SW480 (cell line): ENCODE measurements around the gene A2M.
A peak's percentile ranks its signal among the peaks of the same experiment; 100 is the strongest.

Source experiments
- DNase-seq: peaks from one replicate; pipeline ENCODE4 v3.0.0-alpha.2; 2016; ENCODE audit warnings: low spot score

Gene A2M

DNA sequence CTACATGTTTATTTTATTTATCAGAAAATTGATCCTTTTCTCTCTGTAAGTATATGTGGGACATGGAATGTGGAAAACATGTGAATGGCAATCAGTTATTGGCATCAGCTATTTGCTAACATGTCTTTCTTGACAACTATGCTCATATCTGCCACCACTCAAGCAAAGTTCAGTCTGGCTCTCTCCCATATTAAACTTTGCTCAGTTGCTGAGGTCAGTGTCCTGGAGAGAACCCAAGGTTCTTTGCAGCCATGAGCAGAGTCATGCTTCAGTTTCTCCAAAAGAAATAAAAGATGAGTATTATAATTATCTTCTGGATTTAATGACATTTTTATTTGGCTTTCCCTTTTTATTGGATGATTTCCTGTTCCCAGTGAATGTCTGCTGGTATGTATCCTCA lies 42.6 kb downstream of the A2M start:
- no peak for DNase-seq

DNA sequence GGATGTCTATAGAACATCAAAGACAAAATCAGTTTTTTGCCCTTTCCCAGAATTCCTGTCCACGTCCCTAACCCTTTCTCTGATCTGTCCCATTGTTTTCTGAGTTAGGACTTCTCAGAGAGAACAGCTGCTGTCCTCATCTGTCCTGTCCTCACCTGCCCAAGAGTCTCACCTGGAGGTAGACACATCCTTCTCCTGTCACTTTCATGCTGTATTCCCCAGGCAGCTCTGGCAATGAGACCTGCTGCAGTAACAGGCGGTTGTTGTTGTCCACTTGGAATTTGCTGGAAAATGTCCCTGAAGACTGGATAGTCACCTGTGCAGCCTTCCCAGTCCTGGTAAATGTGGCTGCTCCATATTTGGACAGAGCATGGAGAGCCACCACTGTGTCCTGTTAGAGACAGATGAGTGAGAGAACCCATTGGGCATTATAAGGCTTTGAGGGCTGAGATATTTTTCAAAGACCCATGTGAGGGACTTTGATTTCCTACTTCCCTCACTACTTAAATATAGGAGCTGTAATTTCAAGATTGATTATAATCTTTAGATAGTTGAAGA lies 43.2 kb downstream of the A2M start:
- DNase-seq, result no peak

DNA sequence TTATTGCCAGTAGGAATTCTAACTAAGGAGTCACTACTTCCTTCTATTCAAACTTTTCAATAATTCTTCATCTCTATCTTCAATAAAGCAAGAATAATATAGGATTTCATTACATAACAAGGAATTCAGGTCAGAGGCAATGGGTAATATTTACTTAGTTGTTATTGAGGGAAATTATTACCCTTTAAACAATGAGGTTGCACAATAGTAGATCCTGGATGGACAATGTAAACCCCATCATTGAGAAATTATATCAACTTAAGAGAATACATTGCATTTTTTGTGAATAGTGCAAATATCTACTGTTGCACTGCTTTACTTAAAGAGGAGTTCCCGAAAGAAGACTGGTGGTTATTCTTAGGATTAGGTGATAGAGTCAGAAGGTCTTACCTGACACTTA lies 43.8 kb downstream of the A2M start:
- DNase-seq, result no peak

DNA sequence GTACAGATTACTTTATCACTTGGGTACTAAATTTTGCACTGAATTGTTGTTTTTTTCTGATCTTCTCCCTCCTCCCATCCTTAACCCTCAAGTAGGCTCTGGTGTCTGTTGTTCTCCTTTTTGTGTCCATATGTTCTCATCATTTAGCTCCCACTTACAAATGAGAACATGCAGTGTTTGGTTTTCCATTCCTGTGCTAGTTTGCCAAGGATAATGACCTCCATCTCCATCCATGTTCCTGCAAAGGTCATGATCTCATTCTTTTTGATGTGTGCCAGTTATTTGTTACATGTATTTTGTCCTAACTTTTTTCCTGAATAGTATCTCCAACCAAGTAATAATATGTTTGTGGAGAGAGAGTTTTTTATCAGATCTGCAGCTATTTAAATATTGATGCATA lies 44.2 kb downstream of the A2M start:
- no peak for DNase-seq

DNA sequence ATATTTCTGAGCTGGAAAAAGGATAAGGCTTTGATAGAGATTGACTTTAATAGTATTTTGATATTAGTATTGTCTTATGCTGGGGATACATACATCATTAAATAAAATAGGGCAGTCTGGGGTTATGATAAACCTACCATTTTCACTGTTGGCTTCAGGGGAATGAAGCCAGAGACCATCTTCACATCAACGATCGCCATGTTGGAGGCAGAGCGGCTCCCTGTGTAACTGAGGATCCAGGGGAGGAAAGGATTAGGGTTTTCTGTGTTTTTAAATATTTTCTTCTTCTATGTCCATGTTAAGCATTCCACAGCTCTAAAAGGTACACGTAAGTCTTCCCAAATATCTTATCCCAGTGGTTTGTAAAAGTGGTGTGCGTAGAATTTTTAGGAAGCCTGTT lies 45.4 kb downstream of the A2M start:
- no peak for DNase-seq

DNA sequence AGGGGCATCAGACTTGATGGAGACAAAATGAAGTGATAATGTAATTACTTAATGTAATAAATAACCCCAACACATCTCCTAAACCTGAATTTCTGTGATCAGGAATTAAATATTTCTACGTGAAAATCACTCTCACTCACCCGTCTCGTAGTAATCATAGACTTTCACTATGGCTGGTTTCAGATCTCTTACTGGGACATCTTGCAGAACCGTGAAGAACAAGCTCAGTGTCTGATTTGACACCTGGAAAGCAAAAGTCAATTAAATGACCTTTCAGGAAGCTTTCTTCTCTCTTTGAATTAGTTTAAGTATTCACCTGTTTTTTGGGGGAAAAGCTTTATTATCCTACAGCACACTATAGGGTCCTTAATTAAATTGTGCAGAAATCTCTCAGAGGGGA lies 47.1 kb downstream of the A2M start:
- no peak for DNase-seq

DNA sequence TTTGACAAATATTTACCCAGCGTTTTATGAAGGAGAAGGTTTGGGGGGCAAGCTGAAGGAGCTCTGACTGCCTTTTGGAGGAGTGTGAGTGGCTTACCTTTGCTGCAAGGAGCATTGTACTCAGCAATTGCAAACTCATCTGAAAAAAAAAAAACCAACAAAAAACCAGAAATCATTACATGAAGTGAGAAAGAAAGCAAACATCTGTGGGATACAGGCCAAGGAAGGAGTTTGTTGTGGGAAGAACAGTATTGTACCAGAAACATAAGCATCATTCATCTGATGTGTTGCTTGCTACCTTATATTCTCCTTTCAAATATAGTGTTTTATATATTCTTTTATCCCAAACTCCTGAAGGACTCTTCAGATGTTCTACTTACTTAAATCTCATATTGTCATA lies 47.6 kb downstream of the A2M start:
- no peak for DNase-seq

DNA sequence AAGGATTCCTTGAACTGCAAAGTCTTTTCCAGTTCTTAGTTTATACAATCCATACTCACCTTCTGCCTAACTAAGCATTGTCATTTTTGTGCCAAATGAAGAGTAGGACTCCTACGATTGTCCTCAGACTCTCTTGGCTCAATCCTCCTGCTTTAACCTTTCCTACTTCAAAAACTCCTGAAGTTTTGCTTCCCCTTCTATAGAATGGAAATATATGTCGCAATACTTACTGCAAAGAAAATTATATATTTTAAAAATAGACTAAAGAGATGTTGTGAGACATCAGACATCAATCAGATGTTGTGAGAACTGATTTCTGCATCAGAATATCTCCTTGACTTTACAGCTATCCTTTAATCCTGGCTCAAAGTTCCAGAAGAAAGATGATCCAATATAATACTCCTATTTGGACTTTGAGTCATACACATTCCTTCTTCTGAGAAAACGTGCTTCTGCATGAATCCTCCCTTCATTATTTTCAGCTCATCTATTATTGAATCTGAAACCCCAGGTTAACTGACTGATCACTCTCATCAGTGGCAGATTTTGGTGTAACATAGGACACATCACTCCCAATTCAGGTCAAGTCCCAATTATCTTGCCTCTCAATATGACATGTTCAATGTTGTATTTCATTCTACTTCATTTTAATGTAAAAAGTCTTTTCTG lies 48.8 kb downstream of the A2M start:
- no peak for DNase-seq

DNA sequence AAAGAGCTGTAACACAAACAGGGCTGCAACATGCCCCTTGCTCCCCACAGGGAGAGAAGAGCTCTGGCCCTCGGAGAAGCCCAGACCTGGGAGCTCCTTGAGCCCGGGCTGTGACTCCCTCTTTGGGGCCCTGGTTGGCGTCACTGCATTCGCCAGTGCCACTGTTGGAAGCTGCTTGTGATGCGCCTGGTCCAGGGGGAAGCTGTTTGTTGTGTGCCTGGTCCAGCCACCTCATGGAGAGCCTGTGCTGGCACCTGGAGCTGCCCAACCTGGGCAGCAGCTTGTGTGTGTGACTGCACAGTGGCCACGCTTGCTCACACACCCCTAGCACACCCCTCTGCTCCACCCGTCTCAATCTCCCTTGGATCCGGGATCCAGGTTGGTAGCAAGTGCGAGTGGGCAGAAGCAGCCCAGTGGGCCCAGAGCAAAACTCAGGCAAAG lies 49.5 kb downstream of the A2M start:
- no peak for DNase-seq

DNA sequence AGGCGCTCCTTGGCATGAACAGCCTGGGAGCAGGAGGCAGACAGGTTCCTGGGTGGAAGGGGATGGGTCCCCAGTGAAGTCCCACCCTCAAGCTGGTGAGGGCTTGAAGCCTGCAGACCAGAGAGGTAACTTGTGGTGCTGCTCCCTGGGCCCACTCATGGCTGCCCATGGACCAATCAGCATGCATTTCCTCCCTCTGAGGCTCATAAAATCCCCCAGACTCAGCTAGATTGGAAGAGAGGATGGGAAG lies 50.2 kb downstream of the A2M start:
- no peak for DNase-seq

DNA sequence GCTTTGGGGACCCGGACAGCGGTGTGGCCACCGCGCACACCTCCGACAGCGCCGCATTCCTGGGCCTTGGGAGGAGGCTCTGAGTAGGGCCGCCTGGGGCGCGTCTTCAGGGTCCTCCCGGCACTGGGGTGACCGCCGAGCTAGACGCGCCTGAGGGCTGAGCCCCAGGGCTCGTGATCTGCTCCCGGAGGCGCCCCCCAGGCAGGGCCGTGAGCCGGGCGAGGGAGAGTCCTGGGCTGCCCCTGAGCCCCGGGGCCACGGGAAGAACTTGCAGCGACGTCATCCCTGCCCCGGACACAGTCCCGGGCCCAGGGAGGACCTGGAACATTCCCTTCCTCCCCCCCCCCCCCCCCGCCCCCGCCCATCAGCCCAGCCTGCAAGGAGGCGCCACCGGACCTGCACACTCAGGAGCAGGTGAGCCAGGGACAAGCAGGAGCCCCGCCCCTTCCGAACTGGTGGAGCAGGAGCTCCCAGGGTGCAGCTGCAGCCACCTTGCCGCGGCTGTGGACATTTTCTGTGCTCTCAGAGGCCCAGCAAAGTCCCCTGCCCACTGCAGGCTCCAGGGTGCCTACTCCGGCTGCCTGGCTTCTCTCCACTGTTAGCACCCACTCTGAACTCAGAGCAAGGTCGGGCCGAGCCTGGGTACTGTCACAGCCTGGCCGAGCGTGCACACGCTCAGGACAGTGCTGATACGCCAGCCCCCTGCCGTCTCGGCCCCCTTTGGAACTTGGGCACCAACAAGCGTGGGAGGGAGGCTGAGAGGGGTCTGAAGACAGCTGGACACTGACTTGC lies 50.7 kb downstream of the A2M start:
- peak; percentile 94 for DNase-seq

DNA sequence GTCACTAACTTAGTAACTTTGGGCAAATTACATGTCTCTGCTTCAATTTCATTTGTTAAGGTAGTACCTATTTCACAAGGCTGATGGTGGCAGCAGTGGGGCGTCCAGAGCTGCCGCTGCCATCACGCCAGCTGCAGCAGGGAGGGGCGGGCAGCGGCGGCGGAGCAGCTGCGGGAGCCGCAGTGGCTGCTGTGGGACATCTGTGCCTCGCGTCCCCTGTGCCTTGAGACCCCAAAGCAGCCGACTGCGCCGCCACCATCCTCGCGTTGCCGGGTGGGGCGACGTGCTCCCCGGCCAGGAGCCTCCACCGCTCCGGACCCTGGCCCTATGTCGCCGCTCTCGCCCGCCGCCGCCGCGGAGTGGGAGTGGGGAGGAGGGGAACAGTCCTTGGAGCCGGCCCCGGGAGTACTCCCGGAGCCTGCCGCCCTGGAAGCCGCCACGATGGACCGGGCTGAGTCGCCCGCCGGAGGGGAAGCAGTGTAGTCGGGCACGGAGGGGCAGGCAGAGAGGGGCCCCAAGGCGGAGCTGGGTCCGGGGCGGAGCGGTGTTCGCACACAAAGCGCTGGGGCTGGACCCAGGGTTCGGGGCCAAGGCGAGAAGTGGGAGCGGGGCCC lies 51.4 kb downstream of the A2M start:
- peak; percentile 90 for DNase-seq

DNA sequence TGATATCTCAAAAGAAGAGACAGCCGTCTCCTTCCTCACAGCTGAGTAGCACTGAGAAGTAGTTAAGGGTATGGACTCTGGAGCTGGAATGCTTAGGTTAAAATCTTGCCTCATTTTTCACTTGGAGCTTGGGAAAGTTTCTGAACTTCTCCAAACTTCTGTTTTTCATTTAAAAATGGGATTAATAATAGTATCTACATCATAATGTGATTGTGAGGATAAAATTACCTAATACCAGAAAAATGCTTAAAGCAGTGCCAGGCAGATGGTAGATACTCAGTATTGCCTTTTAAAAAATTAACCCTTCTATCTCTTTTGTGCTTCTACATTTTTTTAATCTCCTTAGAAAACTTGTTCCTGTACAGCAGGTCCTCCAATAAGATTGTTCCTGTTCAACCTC lies 63.1 kb downstream of the A2M start:
- no peak for DNase-seq

DNA sequence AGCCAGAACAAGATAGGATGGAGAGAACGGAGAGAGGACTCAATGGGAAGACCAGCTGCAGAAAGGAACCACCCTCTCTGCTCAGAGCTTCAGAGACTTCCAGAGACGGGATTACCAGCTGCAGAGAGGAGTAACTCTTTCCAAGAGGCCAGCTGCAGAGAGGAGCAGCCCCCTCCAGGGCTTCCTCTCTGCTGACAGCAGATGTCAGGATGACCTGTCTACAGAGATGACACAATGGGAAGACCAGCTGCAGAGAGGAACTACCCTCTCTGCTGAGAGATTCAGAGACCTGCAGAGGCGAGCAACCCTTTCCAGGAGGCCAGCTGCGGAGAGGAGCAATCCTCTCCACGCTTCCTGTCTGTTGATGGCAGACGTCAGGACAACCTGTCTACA lies 64.6 kb downstream of the A2M start:
- DNase-seq, result no peak

DNA sequence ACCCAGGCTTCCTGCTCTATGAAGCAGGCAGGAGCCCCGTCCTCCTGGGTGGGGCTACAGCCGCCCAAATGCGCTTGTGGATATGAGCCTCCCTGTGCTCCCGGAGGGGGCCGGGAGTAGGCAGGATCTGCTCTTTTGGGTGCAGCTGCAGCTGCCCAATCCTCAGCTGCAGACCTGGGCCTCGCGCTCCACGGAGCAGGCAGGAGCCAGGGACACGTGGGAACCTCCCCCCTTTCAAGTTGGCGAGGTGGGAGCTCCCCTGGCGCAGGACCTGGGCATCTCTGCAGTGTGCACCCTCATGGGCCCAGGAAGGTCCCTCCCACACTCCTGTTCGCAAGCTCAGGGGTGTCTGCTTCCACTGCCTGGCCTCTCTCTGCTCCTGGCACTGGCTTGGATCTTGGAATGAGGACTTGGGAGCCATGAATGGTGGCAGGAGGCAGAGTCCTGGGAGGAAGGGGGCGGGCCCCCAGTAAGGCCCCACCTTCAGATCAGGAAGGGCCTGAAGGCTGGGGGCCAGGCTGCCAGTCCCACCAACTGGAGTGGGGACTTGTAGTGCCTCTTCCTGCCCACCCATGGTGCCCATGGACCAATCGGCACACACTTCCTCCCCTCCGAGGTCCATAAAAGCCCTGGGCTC lies 65.1 kb downstream of the A2M start:
- no peak for DNase-seq

DNA sequence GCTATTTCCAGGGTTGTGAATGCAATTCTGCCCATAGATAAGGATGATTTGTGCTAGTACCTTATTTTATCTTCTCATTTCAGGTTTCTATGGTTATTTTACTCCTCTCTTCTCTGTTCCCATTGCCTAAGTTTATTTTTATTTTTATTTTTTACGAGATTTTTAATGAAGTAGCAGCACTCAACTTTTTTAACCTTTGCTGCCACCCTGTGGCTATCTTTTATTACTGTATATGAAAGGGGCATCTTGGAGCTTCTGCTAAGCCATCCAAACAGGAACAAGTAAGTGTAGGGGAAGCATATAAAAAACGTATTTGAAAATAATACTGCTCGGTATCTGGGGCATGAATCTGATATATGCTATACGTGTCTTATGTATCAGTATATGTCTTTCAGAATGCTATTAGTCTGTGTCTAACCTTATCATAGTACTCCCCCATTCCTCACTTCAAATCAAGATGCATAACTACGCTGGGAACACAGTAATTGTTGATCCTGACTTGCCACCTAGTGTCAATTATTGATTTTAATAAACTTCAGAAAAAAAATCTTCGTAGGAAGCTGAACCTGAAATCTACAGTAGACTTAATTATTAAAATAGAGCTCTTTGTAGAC lies 66.1 kb downstream of the A2M start:
- DNase-seq, result peak; percentile 71

DNA sequence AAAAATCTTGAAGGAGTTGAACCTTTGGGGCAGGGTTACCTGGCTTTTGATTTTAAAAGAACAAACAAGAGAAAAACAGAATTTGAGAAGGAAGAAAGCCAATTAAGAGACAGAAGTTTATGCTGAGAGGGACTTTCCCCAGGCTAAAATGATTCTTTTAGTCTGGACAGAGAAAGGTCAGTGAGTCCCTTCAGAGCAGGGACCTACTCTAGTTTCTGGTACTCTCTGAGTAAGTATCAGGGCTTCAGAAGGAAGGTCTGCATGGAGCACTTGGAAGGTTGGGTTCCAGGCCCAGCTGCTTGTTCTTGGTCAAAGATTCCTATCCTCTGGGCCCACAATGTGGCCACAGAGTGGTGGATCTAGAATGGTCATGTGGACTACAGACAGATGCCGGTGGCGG lies 66.8 kb downstream of the A2M start:
- DNase-seq, result no peak

DNA sequence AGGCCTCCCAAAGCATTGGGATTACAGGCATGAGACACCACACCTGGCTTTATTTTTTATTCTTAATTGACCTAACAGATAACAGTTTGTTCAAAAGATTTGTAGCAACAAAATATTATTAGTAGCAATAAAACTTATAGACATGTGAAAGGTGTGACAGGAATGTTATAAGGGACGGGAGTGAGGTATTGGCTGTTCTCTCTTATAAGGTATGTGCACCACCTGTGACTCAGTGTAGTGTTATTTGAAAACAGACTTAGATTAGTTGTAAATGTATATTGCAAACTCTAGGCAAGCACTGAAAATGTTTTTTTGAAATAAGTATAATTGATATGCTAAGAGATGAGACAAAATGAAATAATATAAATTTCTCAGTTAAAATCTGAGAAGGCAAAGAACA lies 68.6 kb downstream of the A2M start:
- no peak for DNase-seq

DNA sequence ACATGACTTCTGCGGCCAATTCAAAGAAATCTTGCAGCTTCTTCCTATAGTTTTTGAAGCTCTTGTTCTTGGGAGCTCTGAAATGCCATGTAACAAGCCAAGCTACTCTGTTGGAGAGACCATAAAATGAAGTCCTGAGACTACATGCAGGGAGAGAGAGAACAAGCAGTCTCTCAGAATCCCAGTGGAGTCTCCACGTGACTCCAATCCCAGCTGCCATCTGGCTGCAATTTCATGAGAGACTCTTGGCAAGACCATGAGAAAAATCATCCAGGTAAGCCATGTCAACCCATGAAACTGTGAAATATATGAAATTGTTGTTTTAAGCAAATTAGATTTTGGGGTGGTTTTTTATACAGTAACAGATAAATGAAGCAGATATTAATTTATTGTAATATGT lies 72.0 kb downstream of the A2M start:
- DNase-seq, result no peak

DNA sequence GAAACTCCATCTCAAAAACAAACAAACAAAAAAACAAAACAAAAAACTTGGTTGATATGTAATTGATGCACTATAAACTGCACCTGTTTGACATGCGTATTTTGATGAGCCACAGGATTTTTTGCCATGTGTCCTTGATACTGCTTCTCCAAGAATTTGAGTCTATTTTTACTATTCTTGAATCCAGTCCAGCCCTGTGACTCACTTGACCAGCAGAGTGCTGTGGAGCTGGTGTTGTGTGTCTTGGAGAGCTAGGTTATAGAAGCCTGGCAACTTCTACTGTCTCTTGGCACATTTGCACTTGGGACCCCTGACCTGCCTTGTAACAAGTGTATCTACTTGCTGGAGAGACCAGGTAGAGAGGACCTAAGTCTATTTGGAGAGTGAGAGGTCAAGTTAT lies 74.4 kb downstream of the A2M start:
- no peak for DNase-seq

DNA sequence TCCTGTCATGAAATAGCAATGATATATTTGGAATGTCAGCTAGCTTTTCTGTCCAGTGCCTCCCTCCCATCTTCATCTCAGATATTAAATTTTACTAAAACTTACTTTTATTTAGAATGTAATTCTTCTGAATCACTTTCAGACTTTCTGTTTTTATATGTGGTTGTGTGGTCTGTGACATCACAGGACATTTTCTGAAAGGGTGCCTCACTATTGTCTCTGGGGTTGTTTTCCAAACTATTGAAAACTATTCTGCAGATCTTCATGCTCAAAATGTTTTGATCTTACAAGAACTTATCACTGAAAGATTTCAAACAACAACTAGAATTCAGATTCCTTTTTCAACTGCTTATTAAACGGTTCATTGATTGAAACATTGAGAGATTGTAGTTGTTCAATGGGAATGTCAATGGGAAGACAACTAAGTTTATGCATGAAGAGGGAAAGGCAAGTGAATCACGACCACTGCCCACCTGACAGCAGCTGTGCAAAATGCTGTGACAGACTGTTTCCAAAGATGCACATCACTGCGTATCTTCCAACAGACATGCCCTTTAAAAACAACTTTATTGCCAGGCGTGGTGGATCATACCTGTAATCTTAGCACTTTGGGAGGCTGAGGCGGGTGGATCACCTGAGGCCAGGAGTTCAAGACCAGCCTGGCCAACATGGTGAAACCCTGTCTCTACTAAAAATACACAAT lies 75.1 kb downstream of the A2M start:
- no peak for DNase-seq

DNA sequence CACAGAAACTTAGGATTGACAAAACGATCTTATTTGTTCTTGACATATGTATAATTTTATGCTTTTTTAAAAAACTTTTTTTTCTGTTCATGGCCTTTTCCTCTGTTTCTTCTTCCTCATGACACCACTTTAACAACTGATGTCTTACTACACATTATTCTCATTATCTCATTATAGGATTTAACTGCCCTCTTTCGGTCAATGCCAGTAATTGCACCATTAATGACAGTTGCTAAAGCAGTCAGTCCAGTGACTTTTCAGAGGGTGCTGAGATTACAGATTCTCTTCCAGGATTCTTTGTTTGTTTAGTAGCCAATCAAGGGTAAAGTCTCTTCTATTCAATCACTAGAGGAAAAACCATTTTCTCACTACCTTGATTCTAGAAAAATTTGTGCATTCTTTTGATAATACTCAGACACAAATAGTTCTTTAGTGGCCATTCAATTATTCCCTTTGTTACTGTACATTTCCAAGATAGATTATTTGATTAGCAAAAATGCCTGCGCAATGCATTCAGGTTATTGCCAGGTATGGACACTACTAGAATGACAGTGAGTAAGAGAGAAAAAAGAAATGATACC lies 76.2 kb downstream of the A2M start:
- peak; percentile 75 for DNase-seq
